ENCODE measurements around the gene JPH2.

Gene JPH2

GRCh38 chr20:44097521-44098255, 89.3 kb downstream of the JPH2 start:
- TF ChIP-seq, protein P1, sequence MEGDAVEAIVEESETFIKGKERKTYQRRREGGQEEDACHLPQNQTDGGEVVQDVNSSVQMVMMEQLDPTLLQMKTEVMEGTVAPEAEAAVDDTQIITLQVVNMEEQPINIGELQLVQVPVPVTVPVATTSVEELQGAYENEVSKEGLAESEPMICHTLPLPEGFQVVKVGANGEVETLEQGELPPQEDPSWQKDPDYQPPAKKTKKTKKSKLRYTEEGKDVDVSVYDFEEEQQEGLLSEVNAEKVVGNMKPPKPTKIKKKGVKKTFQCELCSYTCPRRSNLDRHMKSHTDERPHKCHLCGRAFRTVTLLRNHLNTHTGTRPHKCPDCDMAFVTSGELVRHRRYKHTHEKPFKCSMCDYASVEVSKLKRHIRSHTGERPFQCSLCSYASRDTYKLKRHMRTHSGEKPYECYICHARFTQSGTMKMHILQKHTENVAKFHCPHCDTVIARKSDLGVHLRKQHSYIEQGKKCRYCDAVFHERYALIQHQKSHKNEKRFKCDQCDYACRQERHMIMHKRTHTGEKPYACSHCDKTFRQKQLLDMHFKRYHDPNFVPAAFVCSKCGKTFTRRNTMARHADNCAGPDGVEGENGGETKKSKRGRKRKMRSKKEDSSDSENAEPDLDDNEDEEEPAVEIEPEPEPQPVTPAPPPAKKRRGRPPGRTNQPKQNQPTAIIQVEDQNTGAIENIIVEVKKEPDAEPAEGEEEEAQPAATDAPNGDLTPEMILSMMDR (IDR thresholded peaks at IDR 0.05; ENCODE audit: low read depth, low read length, missing control alignments): no peak

DNA sequence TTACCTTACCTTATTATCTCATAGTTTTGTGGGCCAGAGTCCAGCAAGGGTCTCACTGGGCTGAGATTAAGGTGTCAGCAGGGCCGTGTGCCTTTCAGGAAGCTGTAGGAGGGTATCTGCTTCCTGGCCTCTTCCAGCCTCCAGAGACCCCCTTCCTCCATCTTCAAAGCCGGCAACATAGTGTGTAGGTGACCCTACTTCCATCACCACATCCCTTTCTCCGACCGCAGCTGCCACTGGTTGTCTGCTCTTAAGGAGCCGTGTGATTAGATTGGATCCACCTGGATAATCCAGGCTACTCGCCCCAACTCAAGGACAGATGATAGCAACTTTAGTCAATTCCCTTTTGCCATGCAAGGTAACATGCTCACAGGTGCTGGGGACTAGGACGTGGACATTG, 91.2 kb downstream of the JPH2 start:
- no peak overlapping the region for H3K4me3 ChIP-seq (ENCODE audit: low read depth, low read length)
- TF ChIP-seq, protein P1 (IDR thresholded peaks at IDR 0.05; ENCODE audit: low read depth, low read length, missing control alignments): no peak
- in situ Hi-C loops (cut with HindIII; ENCODE audit: low pct_ligation_motif_present, low sequenced_read_pairs): no loop called here

More at GRCh38 chr20:44097521-44098255, 89.3 kb downstream of the JPH2 start:
- no peak overlapping the region for H3K27ac ChIP-seq
- H3K36me3 ChIP-seq (replicated peaks): no peaks in the 10 kb centered on the region
- in situ Hi-C loops (cut with HindIII; ENCODE audit: low pct_ligation_motif_present, low sequenced_read_pairs): no loop called here
- H3K27me3 ChIP-seq (replicated peaks): no peaks in the 10 kb centered on the region
- H3K4me3 ChIP-seq (ENCODE audit: low read depth, low read length): no peak overlapping the region
- DNase-seq: no peak

GRCh38 chr20:44093249-44093582, 93.8 kb downstream of the JPH2 start:
- no peak overlapping the region for H3K4me3 ChIP-seq (ENCODE audit: low read depth, low read length)
- H3K27ac ChIP-seq: no peak overlapping the region
- in situ Hi-C loops (cut with HindIII; ENCODE audit: low pct_ligation_motif_present, low sequenced_read_pairs): no loop called here
- DNase-seq: no peak
- TF ChIP-seq, protein P1 (IDR thresholded peaks at IDR 0.05; ENCODE audit: low read depth, low read length, missing control alignments): no peak
- no peaks in the 10 kb centered on the region for H3K36me3 ChIP-seq (replicated peaks)
- no peaks in the 10 kb centered on the region for H3K27me3 ChIP-seq (replicated peaks)

More for the DNA sequence above, 91.2 kb downstream of the JPH2 start:
- H3K27me3 ChIP-seq (replicated peaks): no peaks in the 10 kb centered on the region
- DNase-seq: no peak
- H3K27ac ChIP-seq: no peak overlapping the region
- H3K36me3 ChIP-seq (replicated peaks): no peaks in the 10 kb centered on the region

DNA sequence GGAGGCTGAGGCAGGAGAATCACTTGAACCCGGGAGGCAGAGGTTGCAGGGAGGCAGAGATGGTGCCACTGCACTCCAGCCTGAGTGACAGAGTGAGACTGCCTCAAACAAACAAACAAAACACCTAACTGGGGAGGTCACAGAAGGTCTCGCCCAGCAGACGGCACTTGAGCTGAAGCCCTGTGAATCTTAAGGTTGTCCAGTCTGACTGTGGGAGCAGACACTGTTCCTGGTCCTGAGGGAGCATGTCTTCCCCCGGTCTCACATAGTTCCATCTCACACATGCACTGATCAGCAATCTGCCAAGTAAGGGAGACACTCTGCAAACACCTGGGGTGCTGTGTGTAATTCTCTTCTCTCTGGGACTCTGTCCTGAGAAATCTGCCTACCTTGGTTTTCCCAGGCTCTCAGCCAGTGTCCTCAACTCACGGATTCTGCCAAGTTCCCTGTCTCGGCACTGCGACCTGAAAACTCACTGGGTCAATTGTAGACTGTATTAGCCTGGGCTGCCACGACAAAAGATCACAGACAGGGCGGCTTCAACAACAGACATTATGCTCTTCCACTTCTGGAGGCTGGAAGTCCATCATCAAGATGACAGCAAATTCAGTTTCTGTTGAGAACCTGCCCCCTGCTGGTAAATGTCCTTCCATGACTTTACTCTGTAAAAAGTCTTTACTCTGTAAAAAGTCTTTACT, 94.3 kb downstream of the JPH2 start:
- H3K4me3 ChIP-seq (ENCODE audit: low read depth, low read length): no peak overlapping the region
- TF ChIP-seq, protein P1 (IDR thresholded peaks at IDR 0.05; ENCODE audit: low read depth, low read length, missing control alignments): peak; percentile 67
- H3K36me3 ChIP-seq (replicated peaks): no peaks in the 10 kb centered on the region
- no peaks in the 10 kb centered on the region for H3K27me3 ChIP-seq (replicated peaks)
- in situ Hi-C loops (cut with HindIII; ENCODE audit: low pct_ligation_motif_present, low sequenced_read_pairs): no loop called here
- peak; percentile 44 for DNase-seq
- no peak overlapping the region for H3K27ac ChIP-seq

DNA sequence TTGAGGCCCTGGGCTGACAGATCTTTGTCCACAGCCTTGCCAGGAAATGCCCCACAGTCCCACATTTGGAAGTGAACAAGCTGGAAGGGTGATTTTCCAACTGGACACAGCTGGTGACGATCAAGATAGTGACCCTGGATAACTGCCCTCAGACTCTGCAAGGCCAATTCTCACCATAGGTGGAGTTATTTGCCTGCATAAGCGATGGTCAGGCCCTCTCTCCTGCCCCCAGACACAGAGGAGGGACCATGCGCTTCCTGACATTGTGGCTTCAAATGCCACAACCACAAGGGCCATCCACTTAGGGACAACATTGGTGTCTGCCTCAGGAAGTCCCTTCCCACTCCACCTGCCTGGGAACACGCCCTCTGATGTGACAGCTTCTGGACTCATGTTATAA, 96.0 kb downstream of the JPH2 start:
- in situ Hi-C loops (cut with HindIII; ENCODE audit: low pct_ligation_motif_present, low sequenced_read_pairs): no loop called here
- no peak for DNase-seq
- Histone ChIP-seq H3K4me3 (ENCODE audit: low read depth, low read length) (no peak overlapping the region), H3K36me3 (replicated peaks) (no peaks in the 10 kb centered on the region), H3K27me3 (replicated peaks) (no peaks in the 10 kb centered on the region), H3K27ac (no peak overlapping the region)
- TF ChIP-seq, protein P1 (IDR thresholded peaks at IDR 0.05; ENCODE audit: low read depth, low read length, missing control alignments): no peak
